ENCODE measurements around the gene PRRG4.

PRRG4 gene

GRCh38 chr11:32892355-32893092 is 62.8 kb downstream of the PRRG4 start, which contains the start of gene QSER1:
TSS of gene QSER1 (plus strand) at chr11:32892811. CDS start at chr11:32893126, 315 bp downstream.
- no peak for DNase-seq (ENCODE audit: low read depth)
- H3K4me3 ChIP-seq (ENCODE audit: control insufficient read depth, low read depth, low read length), result peak within 1 kb of the TSS; percentile 95
- TF ChIP-seq CTCF (IDR thresholded peaks at IDR 0.05; ENCODE audit: control insufficient read depth, insufficient read depth, low read depth, low read length, missing control alignments), result no peak

GRCh38 chr11:32893093-32893342 is 63.3 kb downstream of the PRRG4 start:
- peak overlapping the region; percentile 95 for H3K4me3 ChIP-seq (ENCODE audit: control insufficient read depth, low read depth, low read length)
- TF ChIP-seq CTCF (IDR thresholded peaks at IDR 0.05; ENCODE audit: control insufficient read depth, insufficient read depth, low read depth, low read length, missing control alignments), result no peak
- no peak for DNase-seq (ENCODE audit: low read depth)

GRCh38 chr11:32893343-32894148 is 63.8 kb downstream of the PRRG4 start:
- peak; percentile 2 for TF ChIP-seq CTCF (IDR thresholded peaks at IDR 0.05; ENCODE audit: control insufficient read depth, insufficient read depth, low read depth, low read length, missing control alignments)
- peak overlapping the region; percentile 95 for H3K4me3 ChIP-seq (ENCODE audit: control insufficient read depth, low read depth, low read length)
- DNase-seq (ENCODE audit: low read depth), result no peak

- TF ChIP-seq CTCF (IDR thresholded peaks at IDR 0.05; ENCODE audit: control insufficient read depth, insufficient read depth, low read depth, low read length, missing control alignments), result no peak
- H3K4me3 ChIP-seq (ENCODE audit: control insufficient read depth, low read depth, low read length), result peak overlapping the region; percentile 95
- DNase-seq (ENCODE audit: low read depth), result peak; percentile 29
Measured at GRCh38 chr11:32894149-32894827, 64.6 kb downstream of the PRRG4 start.

- H3K4me3 ChIP-seq (ENCODE audit: control insufficient read depth, low read depth, low read length), result no peak overlapping the region
- DNase-seq (ENCODE audit: low read depth), result no peak
- no peak for TF ChIP-seq CTCF (IDR thresholded peaks at IDR 0.05; ENCODE audit: control insufficient read depth, insufficient read depth, low read depth, low read length, missing control alignments)
Measured at GRCh38 chr11:32894921-32895320, 65.2 kb downstream of the PRRG4 start.

GRCh38 chr11:32895471-32895870 is 65.7 kb downstream of the PRRG4 start:
- no peak for TF ChIP-seq CTCF (IDR thresholded peaks at IDR 0.05; ENCODE audit: control insufficient read depth, insufficient read depth, low read depth, low read length, missing control alignments)
- no peak for DNase-seq (ENCODE audit: low read depth)
- H3K4me3 ChIP-seq (ENCODE audit: control insufficient read depth, low read depth, low read length), result no peak overlapping the region

Measured in AG09309 (cell line).